Measurements from ENCODE around the gene PCBP1.

DNA sequence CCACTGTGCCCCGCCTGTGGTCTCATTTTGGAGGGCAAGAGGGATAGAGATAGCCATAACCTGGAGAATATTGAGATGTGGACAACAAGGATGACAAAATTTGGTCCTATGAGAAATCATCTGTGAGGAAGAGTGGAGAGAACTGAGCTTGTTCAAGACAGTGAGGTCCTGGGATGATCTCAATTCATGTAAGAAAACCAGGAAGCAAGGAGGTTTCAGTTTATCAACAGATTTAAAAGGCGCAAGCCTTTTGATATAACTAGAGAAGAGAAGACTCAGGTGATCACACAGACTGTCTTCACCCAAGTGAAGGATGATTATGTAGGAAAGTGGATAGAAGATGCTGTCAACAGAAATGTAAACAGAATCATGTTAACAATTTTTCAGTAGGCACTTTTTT lies 39.1 kb downstream of the PCBP1 start:
- TF ChIP-seq, protein P1, sequence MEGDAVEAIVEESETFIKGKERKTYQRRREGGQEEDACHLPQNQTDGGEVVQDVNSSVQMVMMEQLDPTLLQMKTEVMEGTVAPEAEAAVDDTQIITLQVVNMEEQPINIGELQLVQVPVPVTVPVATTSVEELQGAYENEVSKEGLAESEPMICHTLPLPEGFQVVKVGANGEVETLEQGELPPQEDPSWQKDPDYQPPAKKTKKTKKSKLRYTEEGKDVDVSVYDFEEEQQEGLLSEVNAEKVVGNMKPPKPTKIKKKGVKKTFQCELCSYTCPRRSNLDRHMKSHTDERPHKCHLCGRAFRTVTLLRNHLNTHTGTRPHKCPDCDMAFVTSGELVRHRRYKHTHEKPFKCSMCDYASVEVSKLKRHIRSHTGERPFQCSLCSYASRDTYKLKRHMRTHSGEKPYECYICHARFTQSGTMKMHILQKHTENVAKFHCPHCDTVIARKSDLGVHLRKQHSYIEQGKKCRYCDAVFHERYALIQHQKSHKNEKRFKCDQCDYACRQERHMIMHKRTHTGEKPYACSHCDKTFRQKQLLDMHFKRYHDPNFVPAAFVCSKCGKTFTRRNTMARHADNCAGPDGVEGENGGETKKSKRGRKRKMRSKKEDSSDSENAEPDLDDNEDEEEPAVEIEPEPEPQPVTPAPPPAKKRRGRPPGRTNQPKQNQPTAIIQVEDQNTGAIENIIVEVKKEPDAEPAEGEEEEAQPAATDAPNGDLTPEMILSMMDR (IDR thresholded peaks at IDR 0.05) = no peak
- no peak for TF ChIP-seq POLR2A (IDR thresholded peaks at IDR 0.05)

Data from body of pancreas (tissue), 4 donors.